HCT116 (cell line): Measurements from ENCODE around the gene MED27. TPM values are rescaled to one million over a fixed set of nuclear protein-coding genes. Genes with fewer than 3 reads are reported as not detected.

Experiments used
- ATAC-seq: fragments of 200-7000 bp; cut with Tn5 transposase; 2 replicates; pipeline ENCODE4 v1.9.1; 2020; ENCODE audit warnings: mild to moderate bottlenecking, moderate library complexity
- BruUV-seq: library from RNA; stranded (reverse); fragments of 400-500 nt; replicated peaks from 2 replicates; lab custom pipeline; 2021; lab: Mats Ljungman, UMichigan
- CTCF ChIA-PET: fragments of 300-600 bp; sonication (Branson Sonifier 250); formaldehyde crosslinking; loops from one replicate; lab custom pipeline; 2021; ENCODE audit warnings: antibody characterized with exemption; lab: Charles Lee
- POLR2A ChIA-PET: fragments of 300-600, 350-600 bp; sonication (Branson Sonifier 250); formaldehyde crosslinking; loops from one replicate; lab custom pipeline; 2021; ENCODE audit warnings: antibody characterized with exemption; lab: Charles Lee
- RAD21 ChIA-PET, 2 experiments: fragments of 300-600 bp; sonication (Branson Sonifier 250); formaldehyde crosslinking; loops; one replicate each; lab custom pipeline; 2023; ENCODE audit warnings: low total read pairs in 2 of 2; ENCODE audit not compliant: uncharacterized antibody in 2 of 2, unreplicated experiment in 2 of 2, low non-redundant PET in 1 of 2; lab: Charles Lee
- DNase-seq: peaks from one replicate; pipeline ENCODE4 v3.0.0-alpha.2; 2010; ENCODE audit warnings: low read depth, low spot score
- H2AFZ ChIP-seq: fragments of 200-600 bp; shearing (Covaris generic), sonication (generic); 2 replicates; pipeline ENCODE4 v1.6.1; 2017; ENCODE audit warnings: low read depth, mixed run types, mixed read lengths, antibody characterized with exemption, low read length; ENCODE audit not compliant: poor library complexity, severe bottlenecking
- H3K27ac ChIP-seq: 2 replicates; pipeline ENCODE4 v1.5.1; 2012; ENCODE audit warnings: low read depth, low read length
- H3K27me3 ChIP-seq: fragments of 200-600 bp; sonication (generic); 2 replicates; pipeline ENCODE4 v1.6.1; 2016; ENCODE audit warnings: mixed run types, low read length, mixed read lengths; ENCODE audit not compliant: insufficient read depth
- H3K36me3 ChIP-seq, 2 experiments: fragments of 200-500 bp in 1 of 2; fragments of 200-600 bp in 1 of 2; sonication (Bioruptor generic) in 1 of 2; sonication (generic) in 1 of 2; 2 replicates each; pipeline versions ENCODE4 v1.5.1 to v1.6.1; 2014 to 2016; ENCODE audit warnings: low read length in 2 of 2, inconsistent platforms in 1 of 2, mixed read lengths in 1 of 2, mixed run types in 1 of 2; ENCODE audit not compliant: insufficient read depth in 2 of 2, control insufficient read depth in 1 of 2
- H3K4me1 ChIP-seq, 2 experiments: fragments of 200-600 bp in 1 of 2; sonication (generic) in 1 of 2; 2 replicates each; pipeline versions ENCODE4 v1.5.1 to v1.6.1; 2012 to 2017; ENCODE audit warnings: low read length in 2 of 2, inconsistent platforms in 1 of 2, mild to moderate bottlenecking in 1 of 2, mixed read lengths in 1 of 2, mixed run types in 1 of 2, moderate library complexity in 1 of 2; ENCODE audit not compliant: insufficient read depth in 2 of 2, control insufficient read depth in 1 of 2
- H3K4me2 ChIP-seq: fragments of 200-600 bp; sonication (generic); 2 replicates; pipeline ENCODE4 v1.6.1; 2017; ENCODE audit warnings: mixed run types, low read length, mixed read lengths
- H3K4me3 ChIP-seq, 2 experiments: fragments of 200-600 bp in 1 of 2; sonication (generic) in 1 of 2; replicated peaks in 1 of 2; 2 replicates each; pipeline ENCODE4 v1.5.1; 2011 to 2016; ENCODE audit warnings: low read length in 2 of 2, control low read depth in 1 of 2, low read depth in 1 of 2, mild to moderate bottlenecking in 1 of 2, mixed read lengths in 1 of 2, mixed run types in 1 of 2
- H3K79me2 ChIP-seq: fragments of 200-600 bp; sonication (generic); 2 replicates; pipeline ENCODE4 v1.6.1; 2017; ENCODE audit warnings: mild to moderate bottlenecking, mixed run types, low read length, moderate library complexity, mixed read lengths; ENCODE audit not compliant: insufficient read depth
- H3K9ac ChIP-seq: fragments of 200-600 bp; sonication (generic); 2 replicates; pipeline ENCODE4 v1.6.1; 2016; ENCODE audit warnings: low read length, mixed read lengths
- H3K9me2 ChIP-seq: fragments of 200-600 bp; sonication (generic), shearing (Covaris generic); 2 replicates; pipeline ENCODE4 v1.6.1; 2017; ENCODE audit warnings: mixed run types, mild to moderate bottlenecking, moderate library complexity; ENCODE audit not compliant: insufficient read depth
- H3K9me3 ChIP-seq, 2 experiments: fragments of 200-500 bp in 1 of 2; fragments of 200-600 bp in 1 of 2; sonication (Bioruptor generic) in 1 of 2; sonication (generic) in 1 of 2; 2 replicates each; pipeline ENCODE4 v1.6.1; 2014 to 2017; ENCODE audit warnings: low read length in 2 of 2, mixed read lengths in 2 of 2, inconsistent platforms in 1 of 2, low read depth in 1 of 2, mild to moderate bottlenecking in 1 of 2, mixed run types in 1 of 2, moderate library complexity in 1 of 2; ENCODE audit not compliant: control insufficient read depth in 1 of 2, insufficient read depth in 1 of 2
- H4K20me1 ChIP-seq: fragments of 200-600 bp; sonication (generic), shearing (Covaris generic); 2 replicates; pipeline ENCODE4 v1.6.1; 2017; ENCODE audit warnings: mixed run types, mild to moderate bottlenecking, moderate library complexity; ENCODE audit not compliant: insufficient read depth
- ATF3 ChIP-seq: IDR thresholded peaks from 2 replicates; pipeline ENCODE4 v1.6.1; 2012
- CBX3 ChIP-seq: IDR thresholded peaks from 2 replicates; pipeline ENCODE4 v1.6.1; 2012; ENCODE audit warnings: low read depth
- CEBPB ChIP-seq: IDR thresholded peaks from 2 replicates; pipeline ENCODE4 v1.6.1; 2012; ENCODE audit warnings: low read depth
- CTCF ChIP-seq, 3 experiments: fragments of 200-600 bp in 1 of 3; sonication (generic) in 1 of 3; IDR thresholded peaks in 2 of 3; conservative IDR thresholded peaks in 1 of 3; 2 replicates each; pipeline ENCODE4 v1.5.1; 2012 to 2017; ENCODE audit warnings: low read depth in 2 of 3, low read length in 2 of 3, antibody characterized with exemption in 1 of 3, borderline replicate concordance in 1 of 3, control low read depth in 1 of 3, mild to moderate bottlenecking in 1 of 3, mixed read lengths in 1 of 3, mixed run types in 1 of 3, moderate library complexity in 1 of 3; ENCODE audit not compliant: insufficient read depth in 1 of 3
- EGR1 ChIP-seq: IDR thresholded peaks from 2 replicates; pipeline ENCODE4 v1.6.1; 2012; ENCODE audit warnings: low read depth
- EZH2phosphoT487 ChIP-seq: fragments of 200-600 bp; IDR thresholded peaks from 2 replicates; pipeline ENCODE4 v1.6.1; 2018; ENCODE audit warnings: antibody characterized with exemption, borderline replicate concordance
- JUND ChIP-seq: IDR thresholded peaks from 2 replicates; pipeline ENCODE4 v1.6.1; 2012
- POLR2A ChIP-seq: IDR thresholded peaks from 2 replicates; pipeline ENCODE4 v1.7.0; 2011; ENCODE audit warnings: borderline replicate concordance; ENCODE audit not compliant: insufficient read depth, insufficient read length; ENCODE audit errors: extremely low read depth
- POLR2AphosphoS5 ChIP-seq: IDR thresholded peaks from 2 replicates; pipeline ENCODE4 v1.6.1; 2011; ENCODE audit warnings: mild to moderate bottlenecking, low read depth, low read length, moderate library complexity
- RAD21 ChIP-seq: IDR thresholded peaks from 2 replicates; pipeline ENCODE4 v1.6.1; 2012; ENCODE audit warnings: low read depth, mild to moderate bottlenecking
- REST ChIP-seq: IDR thresholded peaks from 2 replicates; pipeline ENCODE4 v1.6.1; 2012; ENCODE audit warnings: low read depth
- SP1 ChIP-seq: IDR thresholded peaks from 2 replicates; pipeline ENCODE4 v1.6.1; 2012; ENCODE audit warnings: low read depth
- SRF ChIP-seq: IDR thresholded peaks from 2 replicates; pipeline ENCODE4 v1.6.1; 2012; ENCODE audit warnings: low read depth
- ZBTB33 ChIP-seq: IDR thresholded peaks from 2 replicates; pipeline ENCODE4 v1.6.1; 2011; ENCODE audit warnings: mild to moderate bottlenecking, low read length, moderate library complexity; ENCODE audit not compliant: insufficient replicate concordance; ENCODE audit errors: extremely low read depth
- ZNF274 ChIP-seq: fragments of 200-500 bp; sonication (Bioruptor generic); IDR thresholded peaks from 2 replicates; pipeline ENCODE4 v1.6.1; 2014; ENCODE audit warnings: mild to moderate bottlenecking, low read depth, low read length, inconsistent platforms
- intact Hi-C: fragments of 100-400 bp; cut with micrococcal nuclease; formaldehyde crosslinking; loops from 2 replicates; pipeline ENCODE4 v1.10.0; 2022
- total RNA-seq: library from RNA; stranded (reverse); gene quantifications from one replicate; pipeline ENCODE4 v1.2.1, GENCODE V29; 2021; ENCODE audit not compliant: unreplicated experiment

MED27 gene
- total RNA-seq, 1 experiment from 2014 or later: 26.9 TPM

GRCh38 chr9:132099167-132099566 is 19.5 kb upstream of the MED27 start:
- H3K36me3 ChIP-seq: no peaks in the 10 kb centered on the region
- H3K4me1 ChIP-seq: peaks cover 0 to 9% of the 10 kb centered on the region in 2 experiments; a peak in 2 of 4 replicates
- H3K27me3 ChIP-seq: peaks cover 5% of the 10 kb centered on the region; the same call in 1 of the 2 replicates
- RAD21 ChIA-PET: no interaction called here
- no peaks in the 10 kb centered on the region for H3K79me2 ChIP-seq
- intact Hi-C loops: no loop called here
- no peaks in the 10 kb centered on the region for H3K9me2 ChIP-seq
- no peaks in the 10 kb centered on the region for H4K20me1 ChIP-seq
- H3K9me3 ChIP-seq: no peaks in the 10 kb centered on the region
- H2AFZ ChIP-seq: no peak overlapping the region
- H3K4me3 ChIP-seq: no peak overlapping the region
- no peak overlapping the region for H3K4me2 ChIP-seq
- DNase-seq (no peak), ATAC-seq (no peak)
- CTCF ChIA-PET: no interaction called here
- no TSS peak for BruUV-seq
- TF ChIP-seq REST: no peak
- no peak for TF ChIP-seq EZH2phosphoT487
- TF ChIP-seq CBX3: no peak
- TF ChIP-seq ZBTB33: no peak
- no peak for TF ChIP-seq ZNF274
- TF ChIP-seq EGR1: no peak
- no peak for TF ChIP-seq CEBPB
- TF ChIP-seq POLR2A: no peak
- no peak for TF ChIP-seq ATF3
- no peak for TF ChIP-seq JUND
- no peak for TF ChIP-seq POLR2AphosphoS5
- TF ChIP-seq CTCF (IDR thresholded peaks at IDR 0.05 in 2 of 3, conservative IDR thresholded peaks at IDR 0.05 in 1 of 3; ENCODE audit: borderline replicate concordance in 1 of 3, insufficient read depth in 1 of 3, low read depth in 2 of 3, low read length in 2 of 3): no peak
- no peak for TF ChIP-seq RAD21
- no peak for TF ChIP-seq SRF
- no peak for TF ChIP-seq SP1
- no peak overlapping the region for H3K27ac ChIP-seq
- no peak overlapping the region for H3K9ac ChIP-seq
- POLR2A ChIA-PET: no interaction called here
